C4-2B (cell line): Measurements from ENCODE around the gene COPS6.
"Not testable (repeated sequence)": the region's sequence is repeated elsewhere in the genome, so short reads cannot be mapped to it uniquely, and the experiment has no call there.

ENCODE experiments used
- H3K27ac ChIP-seq: fragments of 450-650 bp; 2 replicates; pipeline ENCODE4 v1.5.1; 2017
- ZFX ChIP-seq: fragments of 450-650 bp; IDR thresholded peaks from 2 replicates; pipeline ENCODE4 v1.6.1; 2017
- TF ChIP-seq, protein P1 (sequence below): fragments of 450-650 bp; conservative IDR thresholded peaks from 2 replicates; pipeline ENCODE4 v1.5.1; 2017; ENCODE audit warnings: mild to moderate bottlenecking

Gene COPS6

DNA sequence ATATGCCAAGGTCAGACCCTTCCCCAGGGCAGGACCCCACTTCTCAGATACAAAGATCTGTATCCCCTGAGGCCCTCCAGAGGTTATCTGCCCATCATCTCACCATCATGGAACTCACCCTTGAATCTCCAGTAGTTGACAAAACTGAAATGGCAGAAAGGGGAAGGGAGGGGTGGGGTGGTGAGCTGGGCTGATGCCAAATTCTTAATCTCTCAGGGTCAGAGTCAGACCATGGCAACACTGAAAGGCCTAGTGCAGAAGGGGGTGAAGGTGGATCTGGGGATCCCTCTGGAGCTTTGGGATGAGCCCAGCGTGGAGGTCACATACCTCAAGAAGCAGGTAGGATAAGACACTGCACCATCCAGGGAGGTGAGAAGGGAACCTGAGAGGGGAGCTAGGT lies 33.8 kb downstream of the COPS6 start:
- no peak overlapping the region for H3K27ac ChIP-seq
- TF ChIP-seq, protein P1, sequence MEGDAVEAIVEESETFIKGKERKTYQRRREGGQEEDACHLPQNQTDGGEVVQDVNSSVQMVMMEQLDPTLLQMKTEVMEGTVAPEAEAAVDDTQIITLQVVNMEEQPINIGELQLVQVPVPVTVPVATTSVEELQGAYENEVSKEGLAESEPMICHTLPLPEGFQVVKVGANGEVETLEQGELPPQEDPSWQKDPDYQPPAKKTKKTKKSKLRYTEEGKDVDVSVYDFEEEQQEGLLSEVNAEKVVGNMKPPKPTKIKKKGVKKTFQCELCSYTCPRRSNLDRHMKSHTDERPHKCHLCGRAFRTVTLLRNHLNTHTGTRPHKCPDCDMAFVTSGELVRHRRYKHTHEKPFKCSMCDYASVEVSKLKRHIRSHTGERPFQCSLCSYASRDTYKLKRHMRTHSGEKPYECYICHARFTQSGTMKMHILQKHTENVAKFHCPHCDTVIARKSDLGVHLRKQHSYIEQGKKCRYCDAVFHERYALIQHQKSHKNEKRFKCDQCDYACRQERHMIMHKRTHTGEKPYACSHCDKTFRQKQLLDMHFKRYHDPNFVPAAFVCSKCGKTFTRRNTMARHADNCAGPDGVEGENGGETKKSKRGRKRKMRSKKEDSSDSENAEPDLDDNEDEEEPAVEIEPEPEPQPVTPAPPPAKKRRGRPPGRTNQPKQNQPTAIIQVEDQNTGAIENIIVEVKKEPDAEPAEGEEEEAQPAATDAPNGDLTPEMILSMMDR: no peak
- no peak for TF ChIP-seq ZFX

DNA sequence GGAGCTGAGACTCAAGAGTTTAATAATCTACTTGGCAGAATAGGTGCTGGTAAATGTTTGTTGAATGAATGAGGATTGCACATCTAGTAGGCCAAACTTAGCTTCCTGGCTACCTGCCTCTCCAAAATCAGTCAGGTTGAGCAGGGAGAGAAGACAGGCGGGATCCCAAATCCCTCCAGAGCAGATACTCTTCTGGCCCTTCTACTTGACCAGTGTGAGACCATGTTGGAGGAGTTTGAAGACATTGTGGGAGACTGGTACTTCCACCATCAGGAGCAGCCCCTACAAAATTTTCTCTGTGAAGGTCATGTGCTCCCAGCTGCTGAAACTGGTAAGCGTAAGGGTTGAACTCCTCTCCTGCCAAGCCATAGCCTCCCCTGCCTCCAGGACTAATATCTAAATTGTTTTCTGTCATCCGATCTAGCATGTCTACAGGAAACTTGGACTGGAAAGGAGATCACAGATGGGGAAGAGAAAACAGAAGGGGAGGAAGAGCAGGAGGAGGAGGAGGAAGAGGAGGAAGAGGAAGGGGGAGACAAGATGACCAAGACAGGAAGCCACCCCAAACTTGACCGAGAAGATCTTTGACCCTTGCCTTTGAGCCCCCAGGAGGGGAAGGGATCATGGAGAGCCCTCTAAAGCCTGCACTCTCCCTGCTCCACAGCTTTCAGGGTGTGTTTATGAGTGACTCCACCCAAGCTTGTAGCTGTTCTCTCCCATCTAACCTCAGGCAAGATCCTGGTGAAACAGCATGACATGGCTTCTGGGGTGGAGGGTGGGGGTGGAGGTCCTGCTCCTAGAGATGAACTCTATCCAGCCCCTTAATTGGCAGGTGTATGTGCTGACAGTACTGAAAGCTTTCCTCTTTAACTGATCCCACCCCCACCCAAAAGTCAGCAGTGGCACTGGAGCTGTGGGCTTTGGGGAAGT lies 35.8 kb downstream of the COPS6 start:
- no peak for TF ChIP-seq ZFX
- TF ChIP-seq, protein P1: no peak
- no peak overlapping the region for H3K27ac ChIP-seq

DNA sequence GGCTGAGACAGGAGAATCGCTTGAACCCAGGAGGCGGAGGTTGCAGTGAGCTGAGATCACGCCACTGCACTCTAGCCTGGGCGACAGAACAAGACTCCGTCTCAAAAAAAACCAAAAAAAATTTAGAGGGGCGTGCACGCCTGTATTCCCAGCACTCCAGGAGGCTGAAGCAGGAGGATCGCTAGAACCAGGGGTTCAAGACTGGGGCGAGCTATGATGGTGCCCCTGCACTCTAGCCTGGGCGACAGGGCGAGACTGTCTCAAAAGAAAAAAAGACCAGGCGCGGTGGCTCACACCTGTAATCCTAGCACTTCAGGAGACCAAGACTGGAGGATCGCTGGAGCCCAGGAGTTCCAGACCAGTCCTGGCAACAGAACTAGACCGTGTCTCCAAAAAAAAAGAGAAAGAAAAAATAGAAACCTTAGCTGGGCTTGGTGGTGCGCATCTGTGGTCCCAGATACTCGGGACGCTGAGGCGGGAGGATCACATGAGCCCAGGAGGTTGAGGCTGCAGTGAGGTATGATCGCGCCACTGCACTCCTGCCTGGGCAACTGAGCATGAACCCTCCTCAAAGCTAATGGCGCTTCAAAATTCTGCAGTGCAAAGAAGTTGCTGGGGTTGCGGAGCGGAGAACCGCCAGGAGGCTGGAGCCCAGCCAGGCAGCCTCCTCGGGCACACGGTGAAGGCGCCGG lies 37.6 kb downstream of the COPS6 start:
- TF ChIP-seq, protein P1: no peak
- TF ChIP-seq ZFX: no peak
- H3K27ac ChIP-seq: peak overlapping the region; percentile 95

DNA sequence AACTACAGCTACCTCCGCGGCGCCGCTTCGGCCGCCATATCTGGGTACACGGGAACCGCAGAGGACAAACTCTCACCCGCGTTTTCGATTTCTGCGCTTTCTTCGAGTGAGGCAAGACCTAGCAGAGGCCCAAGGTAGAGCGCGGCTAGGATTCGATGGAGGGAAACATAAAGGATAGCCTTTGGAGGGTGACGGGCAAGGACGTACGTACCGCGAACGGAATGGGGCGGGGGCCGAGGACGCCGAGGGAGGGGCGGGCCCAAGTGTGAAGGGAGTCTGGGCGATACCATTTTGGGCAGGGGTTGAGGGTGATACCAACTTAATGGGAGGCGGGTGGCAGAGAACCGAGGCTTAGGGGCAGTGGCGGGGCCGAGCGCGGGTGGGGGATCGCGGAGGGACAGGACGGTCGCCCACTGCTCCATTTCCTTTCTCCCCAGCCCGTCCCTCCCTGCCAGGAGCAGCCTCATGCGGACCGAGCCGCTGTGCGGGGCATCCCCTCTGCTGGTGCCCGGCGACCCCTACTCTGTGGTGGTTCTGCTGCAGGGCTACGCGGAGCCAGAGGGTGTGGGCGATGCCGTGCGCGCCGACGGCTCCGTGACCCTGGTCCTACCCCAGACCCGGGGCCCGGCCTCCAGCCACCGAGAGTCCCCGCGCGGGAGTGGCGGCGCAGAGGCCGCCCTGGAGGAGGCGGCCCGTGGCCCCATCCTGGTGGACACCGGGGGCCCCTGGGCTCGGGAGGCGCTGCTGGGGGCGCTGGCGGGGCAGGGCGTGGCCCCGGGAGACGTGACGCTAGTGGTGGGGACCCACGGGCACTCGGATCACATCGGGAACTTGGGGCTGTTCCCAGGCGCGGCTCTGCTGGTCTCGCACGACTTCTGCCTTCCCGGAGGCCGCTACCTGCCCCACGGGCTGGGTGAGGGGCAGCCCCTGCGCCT lies 38.4 kb downstream of the COPS6 start, which contains the start of gene MBLAC1:
MBLAC1 (plus strand) TSS at position 37 of the 935 bp plus-strand sequence; CDS start at position 466, 429 bp downstream.
- TF ChIP-seq, protein P1: no peak
- TF ChIP-seq ZFX: peak; percentile 86; the same call in 1 of the 2 replicates
- peak within 1 kb of the TSS; percentile 95 for H3K27ac ChIP-seq

DNA sequence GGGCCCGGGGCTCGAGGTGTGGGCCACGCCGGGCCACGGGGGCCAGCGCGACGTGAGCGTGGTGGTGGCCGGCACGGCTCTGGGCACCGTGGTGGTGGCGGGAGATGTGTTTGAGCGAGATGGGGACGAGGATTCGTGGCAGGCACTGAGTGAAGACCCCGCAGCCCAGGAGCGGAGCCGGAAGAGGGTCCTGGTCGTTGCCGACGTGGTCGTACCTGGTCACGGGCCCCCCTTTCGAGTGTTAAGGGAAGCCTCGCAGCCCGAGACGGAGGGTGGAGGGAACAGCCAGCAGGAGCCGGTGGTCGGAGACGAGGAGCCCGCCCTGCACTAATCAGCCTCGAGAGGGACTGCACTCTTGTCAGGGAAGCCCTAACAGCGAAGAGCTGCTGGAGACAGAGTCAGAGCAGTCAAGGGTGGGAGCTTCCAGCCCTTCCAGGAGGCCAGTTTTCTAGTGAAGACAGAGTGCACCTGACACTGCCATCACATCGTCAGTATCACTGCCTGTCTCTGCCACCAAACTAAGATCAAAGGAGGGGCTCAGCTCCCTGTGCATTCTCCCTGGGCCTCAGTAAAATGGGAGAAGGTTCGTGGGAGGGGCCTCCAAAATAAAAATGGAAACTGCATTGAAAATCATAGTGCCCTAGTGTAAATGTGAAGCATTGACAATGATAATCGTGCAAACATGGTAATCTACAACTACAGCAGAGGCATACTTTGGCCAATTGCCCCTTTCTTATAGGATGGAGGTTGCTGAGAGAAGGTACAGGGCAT lies 39.3 kb downstream of the COPS6 start:
- TF ChIP-seq, protein P1: no peak
- TF ChIP-seq ZFX: no peak
- H3K27ac ChIP-seq: peak overlapping the region; percentile 95

DNA sequence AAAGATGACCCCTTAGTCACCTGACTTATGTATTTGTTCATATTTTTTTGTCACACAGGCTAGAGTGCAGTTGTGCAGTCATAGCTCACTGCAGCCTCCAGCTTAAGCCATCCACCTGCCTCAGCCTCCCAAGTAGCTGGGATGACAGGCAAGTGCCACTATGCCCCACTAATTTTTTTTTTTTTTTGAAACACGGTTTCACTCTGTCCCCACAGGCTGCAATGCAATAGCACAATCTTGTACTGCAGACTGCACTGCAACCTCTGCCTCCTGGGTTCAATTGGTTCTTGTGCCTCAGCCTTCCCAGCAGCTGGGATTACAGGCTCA lies 39.8 kb downstream of the COPS6 start:
- TF ChIP-seq ZFX: no peak
- TF ChIP-seq, protein P1: no peak
- no peak overlapping the region for H3K27ac ChIP-seq

DNA sequence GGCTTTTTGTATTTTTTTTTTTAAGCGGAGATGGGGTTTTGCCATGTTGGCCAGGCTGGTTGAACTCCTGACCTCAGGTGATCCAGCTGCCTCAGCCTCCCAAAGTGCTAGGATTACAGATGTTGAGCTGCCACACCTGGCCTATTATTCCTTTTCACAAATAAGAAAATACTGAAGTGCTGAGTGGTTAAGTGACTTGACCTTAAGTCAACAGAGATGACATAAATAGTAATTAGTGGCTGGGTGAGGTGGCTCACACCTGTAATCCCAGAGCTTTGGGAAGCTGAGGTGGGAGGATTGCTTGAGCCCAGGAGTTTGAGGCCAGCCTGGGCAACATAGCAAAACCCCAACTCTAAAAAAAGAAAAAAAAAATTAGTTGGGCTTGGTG lies 41.4 kb downstream of the COPS6 start:
- H3K27ac ChIP-seq: not testable (repeated sequence)
